Immature natural killer cell (primary cell): ENCODE data around the gene SNRNP200. TPM values are rescaled to one million over a fixed set of nuclear protein-coding genes. Genes with fewer than 3 reads are reported as not detected.

ENCODE experiments used
- DNase-seq, 3 donors: peaks; one replicate each; pipeline ENCODE4 v3.0.0; 2022; ENCODE audit warnings: mixed read lengths in 1 of 3
- H3K27ac Mint-ChIP-seq, 6 donors: one replicate each; pipeline ENCODE4 v1.8.0; 2020; ENCODE audit warnings: mixed read lengths in 6 of 6, mild to moderate bottlenecking in 5 of 6, inconsistent platforms in 4 of 6, moderate library complexity in 3 of 6
- H3K27me3 Mint-ChIP-seq, 3 donors: one replicate each; pipeline ENCODE4 v1.8.0; 2020 to 2021; ENCODE audit warnings: low read depth in 3 of 3, mild to moderate bottlenecking in 3 of 3, mixed read lengths in 3 of 3, moderate library complexity in 3 of 3, inconsistent platforms in 1 of 3
- H3K36me3 Mint-ChIP-seq, 3 donors: one replicate each; pipeline ENCODE4 v1.8.0; 2020; ENCODE audit warnings: mixed read lengths in 3 of 3, inconsistent platforms in 2 of 3, mild to moderate bottlenecking in 2 of 3
- H3K4me1 Mint-ChIP-seq, 2 donors: one replicate each; pipeline ENCODE4 v1.8.0; 2020; ENCODE audit warnings: inconsistent platforms in 2 of 2, mild to moderate bottlenecking in 2 of 2, mixed read lengths in 2 of 2, moderate library complexity in 1 of 2
- H3K4me3 Mint-ChIP-seq, 5 donors: one replicate each; pipeline ENCODE4 v1.8.0; 2020; ENCODE audit warnings: mild to moderate bottlenecking in 5 of 5, mixed read lengths in 5 of 5, inconsistent platforms in 3 of 5, moderate library complexity in 3 of 5
- H3K9me3 Mint-ChIP-seq, 6 donors: one replicate each; pipeline ENCODE4 v1.8.0; 2020; ENCODE audit warnings: mild to moderate bottlenecking in 6 of 6, mixed read lengths in 6 of 6, inconsistent platforms in 4 of 6, moderate library complexity in 3 of 6
- polyA plus RNA-seq, 3 donors: library from polyadenylated mRNA; unstranded; fragments of 300-500 nt; fragmentation: Illumina TruSeq; gene quantifications; one replicate each; pipeline ENCODE4 v1.2.3, GENCODE V29; 2021

The SNRNP200 gene
- polyA plus RNA-seq, 3 donors from 2014 or later, result 42.3 to 105 (median 46.6) TPM

DNA sequence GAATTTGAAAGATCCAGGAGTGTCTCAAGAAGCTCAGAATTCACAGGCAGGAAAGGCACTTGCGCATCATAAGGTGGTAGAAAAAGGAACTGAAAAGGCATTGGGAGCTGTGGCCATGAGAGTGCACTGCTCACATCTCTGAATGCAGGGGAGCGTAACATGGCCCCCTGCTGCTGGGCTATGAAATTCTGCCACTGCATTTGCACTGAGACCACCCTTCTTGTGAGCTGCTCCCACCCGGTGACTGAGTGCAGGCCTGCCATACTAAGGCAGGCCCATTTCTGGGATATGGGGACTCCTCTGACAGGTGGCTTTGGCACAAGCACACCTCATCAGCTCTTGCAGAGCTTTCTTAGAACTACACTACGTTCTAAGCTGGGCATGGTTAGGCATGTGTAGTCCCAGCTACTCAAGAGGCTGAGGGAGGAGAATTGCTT is 71.4 kb downstream of the SNRNP200 start:
- no peaks in the 10 kb centered on the region for H3K4me1 Mint-ChIP-seq
- H3K27ac Mint-ChIP-seq, result no peak overlapping the region
- H3K9me3 Mint-ChIP-seq, result no peaks in the 10 kb centered on the region
- no peak overlapping the region for H3K4me3 Mint-ChIP-seq
- H3K36me3 Mint-ChIP-seq, result peaks cover 0 to 3% (median 0%) of the 10 kb centered on the region in 3 donors
- peaks cover 0 to 4% (median 3%) of the 10 kb centered on the region in 3 donors for H3K27me3 Mint-ChIP-seq
- no peak for DNase-seq

DNA sequence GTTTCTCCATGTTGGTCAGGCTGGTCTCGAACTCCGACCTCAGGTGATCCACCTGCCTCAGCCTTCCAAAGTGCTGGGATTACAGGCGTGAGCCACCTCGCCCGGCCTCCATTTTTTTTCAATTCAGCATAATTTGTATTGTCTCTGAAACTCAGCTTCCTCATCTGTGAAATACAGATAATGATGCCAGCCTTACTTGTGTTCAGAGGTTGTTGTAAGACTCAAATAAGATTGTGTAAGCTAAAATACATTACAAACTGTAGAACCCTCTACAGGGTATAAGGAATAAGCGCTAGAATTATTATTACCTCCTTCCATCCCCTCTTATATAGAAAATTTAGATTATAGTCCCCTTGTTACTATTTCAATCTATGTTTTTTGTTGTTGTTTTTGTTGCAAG is 71.9 kb downstream of the SNRNP200 start:
- Mint-ChIP-seq H3K27me3 (peaks cover 0 to 4% (median 3%) of the 10 kb centered on the region in 3 donors), H3K4me1 (no peaks in the 10 kb centered on the region), H3K27ac (no peak overlapping the region), H3K36me3 (peaks cover 0 to 3% (median 0%) of the 10 kb centered on the region in 3 donors), H3K9me3 (no peaks in the 10 kb centered on the region), H3K4me3 (no peak overlapping the region)
- no peak for DNase-seq

DNA sequence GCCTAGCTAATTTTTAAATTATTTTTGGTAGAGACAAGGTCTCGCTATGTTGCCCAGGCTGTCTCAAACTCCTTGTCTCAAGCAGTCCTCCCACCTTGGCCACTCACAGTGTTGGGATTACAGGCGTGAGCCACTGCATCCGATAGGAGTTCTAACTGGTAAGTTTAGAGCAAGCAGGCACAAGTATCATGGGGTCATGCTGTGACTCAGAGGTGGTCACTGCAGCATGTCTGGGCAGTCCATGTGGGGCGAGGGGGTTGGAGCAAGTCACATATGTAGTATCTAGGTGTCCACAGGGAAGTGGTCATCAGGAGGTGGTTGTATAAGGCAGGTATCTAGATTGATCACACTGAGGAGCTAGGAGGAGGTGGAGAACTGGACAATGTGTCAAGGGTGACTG is 74.0 kb downstream of the SNRNP200 start:
- no peak overlapping the region for H3K4me3 Mint-ChIP-seq
- no peaks in the 10 kb centered on the region for H3K9me3 Mint-ChIP-seq
- H3K27me3 Mint-ChIP-seq, result peaks cover 0 to 5% (median 4%) of the 10 kb centered on the region in 3 donors
- no peaks in the 10 kb centered on the region for H3K4me1 Mint-ChIP-seq
- H3K36me3 Mint-ChIP-seq, result peaks cover 0 to 3% (median 0%) of the 10 kb centered on the region in 3 donors
- no peak for DNase-seq
- no peak overlapping the region for H3K27ac Mint-ChIP-seq

DNA sequence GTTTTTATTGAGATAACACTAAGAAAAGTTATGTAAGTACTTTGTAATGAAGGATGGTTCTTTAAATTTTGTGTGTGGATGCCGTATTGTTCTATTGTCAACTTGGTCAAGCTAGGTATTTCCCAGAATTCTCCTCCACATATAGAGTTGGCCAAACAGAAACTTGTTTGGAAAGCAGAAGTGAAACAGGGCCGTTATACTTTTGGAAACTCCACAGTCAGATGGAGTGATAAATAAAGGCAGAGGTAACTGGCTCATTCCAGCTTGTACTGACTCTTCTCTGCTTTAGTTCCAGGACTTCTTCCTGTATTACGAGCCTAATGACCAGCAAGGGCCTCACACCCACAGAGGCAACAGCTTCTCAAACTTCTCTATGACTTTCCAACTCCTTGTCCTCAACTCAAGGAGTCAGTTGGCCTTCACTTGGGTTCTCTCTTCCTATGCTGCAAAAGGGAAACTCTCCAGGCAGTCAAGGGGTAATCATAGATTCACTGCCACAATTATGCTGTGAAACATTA is 80.3 kb downstream of the SNRNP200 start:
- H3K4me1 Mint-ChIP-seq, result no peaks in the 10 kb centered on the region
- H3K9me3 Mint-ChIP-seq, result no peaks in the 10 kb centered on the region
- no peak for DNase-seq
- peak overlapping the region in 2 of 6 donors; percentile 10 to 68 for H3K27ac Mint-ChIP-seq
- no peak overlapping the region for H3K4me3 Mint-ChIP-seq
- peaks cover 0 to 2% (median 0%) of the 10 kb centered on the region in 3 donors for H3K27me3 Mint-ChIP-seq
- H3K36me3 Mint-ChIP-seq, result no peaks in the 10 kb centered on the region

Other genes starting within 250 kb of the SNRNP200 start
- gene ADRA2B, start 189.0 kb downstream of the SNRNP200 start, polyA plus RNA-seq, result under 1 TPM in 1 of 3 donors, not detected in 2; 0.83 TPM
- not detected for gene ASTL, start 167.0 kb downstream of the SNRNP200 start, polyA plus RNA-seq
- gene DUSP2, start 160.1 kb downstream of the SNRNP200 start, polyA plus RNA-seq, result 100 to 1,000 TPM; 272 to 875 (median 555) TPM
- gene STARD7, start 96.7 kb downstream of the SNRNP200 start, polyA plus RNA-seq, result 100 to 1,000 TPM; 161 to 252 (median 173) TPM
- gene TMEM127, start 39.5 kb downstream of the SNRNP200 start, polyA plus RNA-seq, result 10 to 100 TPM; 24.6 to 57.7 (median 31.3) TPM
- gene CIAO1, start 39.3 kb downstream of the SNRNP200 start, polyA plus RNA-seq, result 100 to 1,000 TPM in 2 of 3 donors, 10 to 100 TPM in 1; 92.2 to 142 (median 134) TPM
- 10 to 100 TPM; 17.2 to 39.1 (median 33.0) TPM for gene ITPRIPL1, start 19.8 kb upstream of the SNRNP200 start, polyA plus RNA-seq
- 1 to 10 TPM in 2 of 3 donors, not detected in 1; 1.6 to 2.0 TPM for gene NCAPH, start 30.2 kb upstream of the SNRNP200 start, polyA plus RNA-seq
- not detected for gene NEURL3, start 199.8 kb upstream of the SNRNP200 start, polyA plus RNA-seq
- 100 to 1,000 TPM in 1 of 3 donors, 10 to 100 TPM in 2; 77.1 to 204 (median 82.7) TPM for gene ARID5A, start 231.2 kb upstream of the SNRNP200 start, polyA plus RNA-seq